Activated CD8-positive, alpha-beta memory T cell treated with anti-CD3 and anti-CD28 coated beads, Interleukin-2, amount 50 U/mL, for 24 hours (primary cell): ENCODE results near the gene SRGAP3.

Experiments used
- DNase-seq: peaks from one replicate; pipeline ENCODE4 v3.0.0-alpha.2; 2020; ENCODE audit errors: extremely low read depth

The SRGAP3 gene

GRCh38 chr3:9146367-9147071 lies 102.9 kb downstream of the SRGAP3 start:
- DNase-seq = no peak

GRCh38 chr3:9143184-9143583 lies 106.3 kb downstream of the SRGAP3 start:
- DNase-seq = no peak

GRCh38 chr3:9142362-9142761 lies 107.1 kb downstream of the SRGAP3 start:
- DNase-seq = no peak

- DNase-seq = no peak
Measured at GRCh38 chr3:9141928-9142289, 107.5 kb downstream of the SRGAP3 start.

- DNase-seq = no peak
Measured at GRCh38 chr3:9139366-9139765, 110.1 kb downstream of the SRGAP3 start.

- DNase-seq = no peak
Measured at GRCh38 chr3:9137676-9138075, 111.8 kb downstream of the SRGAP3 start.

GRCh38 chr3:9136746-9137465 lies 112.5 kb downstream of the SRGAP3 start:
- DNase-seq = no peak

GRCh38 chr3:9135930-9136525 lies 113.4 kb downstream of the SRGAP3 start:
- DNase-seq = no peak

- DNase-seq = no peak
Measured at GRCh38 chr3:9135526-9135925, 113.9 kb downstream of the SRGAP3 start.

- no peak for DNase-seq
Measured at GRCh38 chr3:9133656-9134055, 115.8 kb downstream of the SRGAP3 start.

- no peak for DNase-seq
Measured at GRCh38 chr3:9130345-9131305, 118.8 kb downstream of the SRGAP3 start.

GRCh38 chr3:9129365-9129764 lies 120.1 kb downstream of the SRGAP3 start:
- no peak for DNase-seq

- DNase-seq = no peak
Measured at GRCh38 chr3:9125278-9125951, 124.0 kb downstream of the SRGAP3 start.

GRCh38 chr3:9124730-9125129 lies 124.7 kb downstream of the SRGAP3 start:
- no peak for DNase-seq

GRCh38 chr3:9123840-9124239 lies 125.6 kb downstream of the SRGAP3 start:
- no peak for DNase-seq

GRCh38 chr3:9122732-9123364 lies 126.6 kb downstream of the SRGAP3 start:
- no peak for DNase-seq

GRCh38 chr3:9121366-9122001 lies 128.0 kb downstream of the SRGAP3 start:
- no peak for DNase-seq

GRCh38 chr3:9119331-9119730 lies 130.1 kb downstream of the SRGAP3 start:
- no peak for DNase-seq

GRCh38 chr3:9118222-9118621 lies 131.2 kb downstream of the SRGAP3 start:
- DNase-seq = no peak

- DNase-seq = no peak
Measured at GRCh38 chr3:9117220-9117619, 132.2 kb downstream of the SRGAP3 start.
